Skin epidermis (tissue), 12 donors: ENCODE results near the gene PTPRE.
A peak's percentile ranks its signal among the peaks of the same experiment; 100 is the strongest.

Experiments
- H3K27ac ChIP-seq, 21 experiments: fragments of 200-600 bp; sonication (generic) in 11 of 21; one replicate each; pipeline ENCODE4 v1.5.0; 2020; ENCODE audit warnings: mild to moderate bottlenecking in 3 of 21, inconsistent platforms in 2 of 21, moderate library complexity in 2 of 21
- H3K4me3 ChIP-seq, 7 experiments: fragments of 200-600 bp; sonication (generic) in 2 of 7; one replicate each; pipeline ENCODE4 v1.5.0; 2020; ENCODE audit warnings: inconsistent platforms in 2 of 7, mild to moderate bottlenecking in 2 of 7, moderate library complexity in 1 of 7

Gene PTPRE

GRCh38 chr10:128008521-128009250 lies 101.8 kb downstream of the PTPRE start:
- Histone ChIP-seq H3K4me3 (no peak overlapping the region), H3K27ac (no peak overlapping the region)

GRCh38 chr10:128009372-128010126 lies 102.6 kb downstream of the PTPRE start:
- H3K4me3 ChIP-seq = no peak overlapping the region

GRCh38 chr10:128011059-128011979 lies 104.4 kb downstream of the PTPRE start:
- Histone ChIP-seq H3K27ac (peak overlapping the region in 1 of 21 experiments; percentile 44), H3K4me3 (no peak overlapping the region)

More at GRCh38 chr10:128009372-128010126, 102.6 kb downstream of the PTPRE start:
- peak overlapping the region in 1 of 21 experiments; percentile 21 for H3K27ac ChIP-seq

- no peak overlapping the region for H3K27ac ChIP-seq
- H3K4me3 ChIP-seq = no peak overlapping the region
Observed at GRCh38 chr10:128013626-128014025, 106.7 kb downstream of the PTPRE start.

GRCh38 chr10:128014236-128014635 lies 107.3 kb downstream of the PTPRE start:
- Histone ChIP-seq H3K27ac (no peak overlapping the region), H3K4me3 (no peak overlapping the region)

- H3K4me3 ChIP-seq = no peak overlapping the region
- H3K27ac ChIP-seq = no peak overlapping the region
Observed at GRCh38 chr10:128016423-128017060, 109.6 kb downstream of the PTPRE start.

- Histone ChIP-seq H3K4me3 (no peak overlapping the region), H3K27ac (no peak overlapping the region)
Observed at GRCh38 chr10:128017822-128018221, 110.9 kb downstream of the PTPRE start.

- Histone ChIP-seq H3K4me3 (no peak overlapping the region), H3K27ac (no peak overlapping the region)
Observed at GRCh38 chr10:128018236-128018635, 111.3 kb downstream of the PTPRE start.

GRCh38 chr10:128018691-128019090 lies 111.8 kb downstream of the PTPRE start:
- H3K27ac ChIP-seq = no peak overlapping the region
- H3K4me3 ChIP-seq = no peak overlapping the region

GRCh38 chr10:128022261-128023196 lies 115.6 kb downstream of the PTPRE start:
- no peak overlapping the region for H3K27ac ChIP-seq
- H3K4me3 ChIP-seq = no peak overlapping the region

GRCh38 chr10:128024426-128024825 lies 117.5 kb downstream of the PTPRE start:
- Histone ChIP-seq H3K4me3 (no peak overlapping the region), H3K27ac (no peak overlapping the region)

GRCh38 chr10:128025437-128025836 lies 118.5 kb downstream of the PTPRE start:
- Histone ChIP-seq H3K27ac (no peak overlapping the region), H3K4me3 (no peak overlapping the region)

GRCh38 chr10:128025951-128026350 lies 119.0 kb downstream of the PTPRE start:
- Histone ChIP-seq H3K27ac (no peak overlapping the region), H3K4me3 (no peak overlapping the region)

GRCh38 chr10:128026615-128027300 lies 119.9 kb downstream of the PTPRE start:
- Histone ChIP-seq H3K4me3 (no peak overlapping the region), H3K27ac (no peak overlapping the region)

GRCh38 chr10:128027306-128027705 lies 120.4 kb downstream of the PTPRE start:
- H3K27ac ChIP-seq = no peak overlapping the region
- no peak overlapping the region for H3K4me3 ChIP-seq

GRCh38 chr10:128027822-128028507 lies 121.1 kb downstream of the PTPRE start:
- no peak overlapping the region for H3K27ac ChIP-seq
- no peak overlapping the region for H3K4me3 ChIP-seq

GRCh38 chr10:128028508-128029289 lies 121.8 kb downstream of the PTPRE start:
- H3K27ac ChIP-seq = no peak overlapping the region
- no peak overlapping the region for H3K4me3 ChIP-seq
